ENCODE data around the gene HLA-E.
"Not testable (repeated sequence)": the region's sequence is repeated elsewhere in the genome, so short reads cannot be mapped to it uniquely, and the experiment has no call there.

Gene HLA-E

DNA sequence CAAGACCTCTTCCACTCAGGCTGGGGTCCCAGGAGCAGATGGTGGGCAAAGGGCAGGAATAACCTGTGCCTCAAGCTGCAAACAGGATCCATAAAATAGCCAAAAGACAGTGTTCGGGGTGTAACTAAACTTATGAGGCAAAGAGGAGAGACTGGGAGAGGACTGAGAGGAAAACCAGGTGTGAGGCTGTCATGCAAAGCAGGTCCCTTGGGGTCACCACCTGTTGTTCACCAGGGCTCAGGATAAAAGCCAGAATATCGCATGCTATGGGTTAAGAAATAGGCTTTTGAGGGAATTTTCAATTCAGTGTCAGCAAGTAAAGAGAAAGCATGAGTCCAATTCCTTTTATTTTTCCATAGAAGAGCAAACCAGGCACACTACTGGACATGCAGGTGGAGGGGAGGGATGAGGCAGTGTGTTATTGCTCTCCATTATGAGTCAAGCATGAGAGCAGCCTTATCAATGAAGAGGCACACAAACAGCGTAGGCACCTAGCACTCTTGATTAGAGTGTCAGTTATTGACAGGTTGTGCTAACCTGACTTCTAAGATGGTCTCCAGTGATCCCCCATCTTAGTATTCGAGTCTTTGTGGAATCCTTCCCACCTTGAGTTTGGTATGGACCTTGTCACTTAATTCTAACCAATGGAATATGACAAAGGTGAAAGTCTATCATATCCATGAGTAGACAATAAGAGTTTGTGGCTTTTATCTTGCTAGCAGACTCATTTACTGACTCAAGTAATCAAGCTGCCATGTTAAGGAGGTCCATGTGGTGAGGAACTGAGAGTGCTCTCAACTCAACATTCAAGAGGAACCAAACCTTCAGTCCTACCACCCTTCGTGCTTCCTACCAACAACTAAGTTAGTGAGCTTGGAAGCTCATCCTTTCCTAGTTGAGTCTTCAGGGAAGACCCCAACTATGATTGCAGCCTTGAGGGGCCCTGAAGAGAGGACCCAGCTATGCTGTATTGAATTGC is 18.8 kb downstream of the HLA-E start:
- DNase-seq (ENCODE audit: low read depth in 2 of 2), result no peak

DNA sequence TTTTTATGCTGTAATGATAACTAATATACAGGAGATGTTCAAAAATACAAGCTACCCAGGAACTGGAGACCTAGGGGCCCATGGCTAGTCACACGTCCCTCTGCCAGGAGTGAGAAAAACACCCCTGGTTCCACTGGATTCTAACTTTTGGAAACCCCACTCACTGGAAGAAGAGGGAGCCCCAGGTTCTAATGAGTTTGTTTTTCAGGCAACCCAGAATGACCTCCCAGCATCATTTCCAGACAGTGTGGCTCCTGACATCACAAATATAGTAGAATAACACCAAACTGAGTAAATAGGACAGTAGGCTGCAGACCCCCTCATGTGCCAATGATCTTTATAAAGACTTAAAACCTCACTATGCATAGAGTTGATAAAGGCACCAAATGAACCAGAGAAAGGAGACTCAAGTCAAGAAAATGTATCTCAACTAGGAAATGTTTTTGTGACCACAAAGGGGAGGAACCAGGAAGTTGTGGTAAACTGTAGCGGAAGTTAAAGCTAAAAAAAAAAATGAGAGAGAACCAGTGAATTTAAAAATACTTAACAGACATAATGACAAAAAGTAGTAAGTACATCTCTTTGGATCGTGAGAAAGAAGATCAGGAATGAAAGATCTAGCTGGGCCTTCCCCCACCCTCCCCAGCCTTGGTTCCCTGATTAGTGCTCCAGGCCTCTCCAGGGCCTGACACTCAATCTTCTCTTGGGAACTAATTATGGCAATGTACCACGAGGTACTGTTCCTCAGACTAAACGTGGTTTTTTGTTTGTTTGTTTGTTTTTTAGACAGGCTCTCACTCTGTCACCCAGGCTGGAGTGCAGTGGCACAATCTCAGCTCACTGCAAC is 19.8 kb downstream of the HLA-E start:
- no peak for DNase-seq (ENCODE audit: low read depth in 2 of 2)

DNA sequence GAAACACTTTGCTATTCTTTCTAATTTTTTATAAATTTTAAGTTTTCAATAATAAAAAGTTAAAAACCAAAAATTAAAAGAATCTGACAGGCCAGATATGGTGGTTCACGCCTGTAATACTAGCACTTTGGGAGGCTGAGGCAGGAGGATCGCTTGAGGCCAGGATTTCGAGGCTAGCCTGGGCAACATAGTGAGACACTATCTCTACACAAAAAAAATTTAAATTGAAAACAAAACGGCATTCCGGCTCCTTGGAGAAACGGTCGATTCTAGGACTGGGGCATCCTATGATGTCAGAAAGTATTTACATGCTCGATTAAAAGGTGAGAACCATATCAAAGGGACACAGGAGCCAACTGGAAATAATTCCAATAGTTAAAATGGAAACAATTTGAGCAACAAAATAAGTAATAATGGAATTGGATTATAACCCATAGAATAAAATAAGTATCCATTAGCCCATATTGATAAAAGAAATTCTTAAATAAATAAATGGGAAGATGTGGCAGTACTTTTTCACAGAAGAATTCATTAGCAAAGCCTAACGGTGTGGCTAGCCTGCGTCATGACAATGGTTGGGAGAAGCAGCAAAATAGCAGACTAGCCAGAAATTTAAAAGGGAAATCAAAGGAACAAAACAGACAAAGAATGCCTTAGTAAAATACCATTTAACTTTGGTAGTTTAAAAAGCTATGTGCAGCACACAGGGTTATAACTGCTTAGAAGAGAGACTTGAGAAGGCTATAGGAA is 21.3 kb downstream of the HLA-E start:
- DNase-seq (ENCODE audit: low read depth in 2 of 2), result no peak

GRCh38 chr6:30511169-30511546 is 21.8 kb downstream of the HLA-E start:
- DNase-seq (ENCODE audit: low read depth in 2 of 2), result no peak

GRCh38 chr6:30513451-30513850 is 24.1 kb downstream of the HLA-E start:
- no peak for DNase-seq (ENCODE audit: low read depth in 2 of 2)

DNA sequence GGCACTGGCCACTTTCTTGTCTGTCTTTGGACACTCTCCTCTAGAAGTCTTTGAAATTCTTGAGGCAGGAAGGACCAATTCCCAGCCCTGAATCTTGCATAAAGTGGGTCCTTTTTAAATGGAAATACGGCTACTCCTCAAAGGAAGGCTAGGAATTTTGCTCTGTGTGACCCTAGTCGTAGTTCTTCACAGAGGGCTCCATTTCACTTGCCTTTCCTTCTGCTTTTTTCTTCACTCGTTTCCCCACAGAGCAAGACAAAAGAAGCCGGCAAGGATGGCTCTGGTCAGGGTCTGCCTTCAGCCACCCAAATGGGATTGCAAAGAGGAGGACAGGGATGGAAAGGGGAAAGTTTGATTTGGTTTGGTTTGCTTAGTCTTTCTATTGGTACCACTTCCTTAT is 25.8 kb downstream of the HLA-E start:
- DNase-seq (ENCODE audit: low read depth in 2 of 2), result no peak

- peak; percentile 77 to 89 for DNase-seq (ENCODE audit: low read depth in 2 of 2)
These were observed 26.8 kb downstream of the HLA-E start for GRCh38 chr6:30515944-30516753.

GRCh38 chr6:30516754-30517076 is 27.4 kb downstream of the HLA-E start:
- DNase-seq (ENCODE audit: low read depth in 2 of 2), result not testable (repeated sequence)

GRCh38 chr6:30517767-30518504 is 28.6 kb downstream of the HLA-E start:
- DNase-seq (ENCODE audit: low read depth in 2 of 2), result not testable (repeated sequence)

DNA sequence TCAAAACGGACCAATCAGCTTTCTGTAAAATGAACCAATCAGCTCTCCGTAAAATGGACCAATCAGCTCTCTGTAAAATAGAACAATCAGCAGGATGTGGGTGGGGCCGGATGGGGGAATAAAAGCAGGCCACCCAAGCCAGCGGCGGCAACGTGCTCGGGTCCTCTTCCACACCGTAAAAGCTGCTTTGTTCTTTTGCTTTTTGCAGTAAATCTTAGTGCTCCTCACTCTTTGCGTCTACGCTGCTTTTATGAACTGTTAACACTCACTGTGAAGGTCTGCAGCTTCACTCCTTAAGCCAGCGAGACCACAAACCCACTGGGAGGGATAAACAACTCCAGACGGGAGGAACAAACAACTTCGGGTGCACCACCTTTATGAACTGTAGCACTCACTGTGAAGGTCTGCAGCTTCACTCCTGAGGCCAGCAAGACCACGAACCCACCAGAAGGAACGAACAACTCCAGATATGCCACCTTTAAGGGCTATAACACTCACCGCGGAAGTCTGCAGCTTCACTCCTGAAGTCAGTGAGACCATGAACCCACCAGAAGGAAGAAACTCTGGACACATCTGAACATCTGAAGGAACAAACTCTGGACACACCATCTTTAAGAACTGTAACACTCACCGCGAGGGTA is 29.3 kb downstream of the HLA-E start:
- DNase-seq (ENCODE audit: low read depth in 2 of 2), result not testable (repeated sequence)

GRCh38 chr6:30520522-30520921 is 31.2 kb downstream of the HLA-E start:
- DNase-seq (ENCODE audit: low read depth in 2 of 2), result no peak

DNA sequence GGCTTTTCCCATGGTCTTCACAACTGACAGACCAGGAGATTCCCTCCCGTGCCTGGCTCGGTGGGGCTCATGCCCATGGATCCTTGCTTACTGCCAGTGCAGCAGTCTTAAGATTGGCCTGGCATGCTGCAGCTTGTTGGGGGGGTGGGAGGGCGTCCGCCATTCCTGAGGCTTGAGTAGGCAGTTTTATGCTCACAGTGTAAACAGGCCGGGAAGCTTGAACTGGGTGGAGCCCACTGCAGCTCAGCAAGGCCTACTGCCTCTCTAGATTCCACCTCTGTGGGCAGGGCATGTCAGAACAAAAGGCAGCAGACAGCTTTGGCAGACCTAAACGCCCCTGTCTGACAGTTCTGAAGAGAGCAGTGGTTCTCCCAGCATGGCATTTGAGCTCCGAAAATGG is 31.8 kb downstream of the HLA-E start:
- DNase-seq (ENCODE audit: low read depth in 2 of 2), result not testable (repeated sequence)

DNA sequence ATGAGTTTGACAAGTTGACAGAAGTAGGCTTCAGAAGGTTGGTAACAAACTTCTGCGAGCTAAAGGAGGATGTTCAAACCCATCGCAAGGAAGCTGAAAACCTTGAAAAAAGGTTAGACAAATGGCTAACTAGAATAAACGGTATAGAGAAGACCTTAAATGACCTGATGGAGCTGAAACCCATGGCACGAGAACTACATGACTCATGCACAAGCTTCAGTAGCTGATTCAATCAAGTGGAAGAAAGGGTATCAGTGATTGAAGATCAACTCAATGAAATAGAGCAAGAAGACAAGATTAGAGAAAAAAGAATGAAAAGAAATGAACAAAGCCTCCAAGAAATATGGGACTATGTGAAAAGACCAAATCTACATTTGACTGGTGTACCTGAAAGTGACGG is 32.6 kb downstream of the HLA-E start:
- not testable (repeated sequence) for DNase-seq (ENCODE audit: low read depth in 2 of 2)

GRCh38 chr6:30526444-30526843 is 37.1 kb downstream of the HLA-E start:
- DNase-seq (ENCODE audit: low read depth in 2 of 2), result not testable (repeated sequence)

DNA sequence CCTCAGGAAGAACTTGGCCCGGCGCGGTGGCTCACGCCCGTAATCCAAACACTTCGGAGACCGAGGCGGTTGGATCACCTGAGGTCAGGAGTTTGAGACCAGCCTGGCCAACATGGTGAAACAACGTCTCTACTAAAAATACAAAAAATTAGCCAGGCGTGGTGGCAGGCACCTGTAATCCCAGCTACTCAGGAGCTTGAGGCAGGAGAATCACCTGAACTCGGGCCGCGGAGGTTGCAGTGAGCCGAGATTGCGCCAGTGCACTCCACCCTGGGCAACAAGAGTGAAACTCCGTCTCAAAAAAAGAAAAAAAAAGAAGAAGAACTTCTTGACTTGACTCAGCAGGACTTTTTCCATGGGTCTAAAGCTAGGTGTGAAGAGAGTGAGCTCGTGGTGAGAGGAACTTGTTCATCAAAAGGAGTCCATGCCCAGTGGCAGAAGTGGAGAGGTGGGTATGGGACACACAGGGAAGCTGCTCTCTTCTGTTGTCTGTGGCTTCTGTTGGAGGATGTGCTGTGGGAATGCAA is 40.1 kb downstream of the HLA-E start:
- DNase-seq (ENCODE audit: low read depth in 2 of 2), result not testable (repeated sequence)

DNA sequence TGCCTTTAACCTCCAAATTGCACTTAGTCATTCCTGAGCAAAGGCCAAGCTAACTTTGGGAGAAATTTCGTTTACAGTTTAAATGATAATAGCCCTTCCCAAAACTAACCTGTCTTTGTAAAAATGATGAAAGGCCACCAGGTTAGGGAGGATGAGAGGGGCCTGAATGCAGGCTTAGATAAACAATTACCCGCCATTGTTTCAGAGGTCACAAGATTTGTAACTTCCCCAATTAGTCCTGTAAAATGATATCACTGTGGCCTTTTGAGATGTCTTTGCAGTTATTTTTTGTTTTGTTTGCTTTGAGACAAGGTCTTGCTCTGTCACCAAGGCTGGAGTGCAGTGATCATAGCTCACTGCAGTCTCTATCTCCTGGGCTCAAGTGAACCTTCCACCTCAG is 40.7 kb downstream of the HLA-E start:
- no peak for DNase-seq (ENCODE audit: low read depth in 2 of 2)

DNA sequence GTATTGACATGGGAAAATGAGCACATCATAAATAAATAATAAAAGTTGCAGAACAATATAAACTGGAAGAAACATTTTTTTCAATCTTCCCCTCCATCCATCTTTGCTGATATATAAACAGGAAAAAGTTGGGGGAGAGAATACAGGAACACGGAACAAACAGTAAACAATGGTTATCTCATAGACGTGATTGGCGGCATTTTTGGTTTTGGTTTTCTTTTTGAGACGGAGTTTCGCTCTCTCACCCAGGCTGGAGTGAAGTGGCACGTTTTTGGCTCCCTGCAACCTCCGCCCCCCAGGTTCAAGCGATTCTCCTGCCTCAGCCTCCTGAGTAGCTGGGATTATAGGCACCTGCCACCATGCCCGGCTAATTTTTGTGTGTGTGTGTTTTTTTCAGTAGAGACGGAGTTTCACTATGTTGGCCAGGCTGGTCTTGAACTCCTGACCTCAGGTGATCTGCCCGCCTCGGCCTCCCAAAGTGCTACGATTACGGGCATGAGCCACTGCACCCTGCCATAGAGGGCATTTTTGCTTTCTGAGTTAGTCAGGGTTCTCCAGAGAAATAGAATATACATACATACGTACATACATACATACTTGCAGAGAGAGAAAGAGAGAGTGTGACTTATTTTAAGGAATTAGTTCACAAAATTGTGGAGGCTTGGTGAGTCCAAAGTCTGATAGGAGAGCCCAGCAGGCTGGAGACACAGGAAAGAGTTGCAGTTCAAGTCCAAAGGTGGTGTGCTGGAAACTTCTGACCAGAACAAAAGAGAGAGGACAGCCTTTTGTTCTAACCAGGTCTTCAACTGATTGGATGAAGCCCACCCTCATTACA is 44.4 kb downstream of the HLA-E start:
- no peak for DNase-seq (ENCODE audit: low read depth in 2 of 2)

- no peak for DNase-seq (ENCODE audit: low read depth in 2 of 2)
These were observed 48.6 kb downstream of the HLA-E start for GRCh38 chr6:30537931-30538330.

Data from activated CD8-positive, alpha-beta memory T cell treated with anti-CD3 and anti-CD28 coated beads for 4 hours (primary cell).